ENCODE data around the gene NPAS3. TPM values are rescaled to one million over a fixed set of nuclear protein-coding genes. Genes with fewer than 3 reads are reported as not detected.

NPAS3 gene
- total and polyA plus RNA-seq, 4 experiments from 2014 or later, result not detected

GRCh38 chr14:33307691-33308251 is 369.1 kb downstream of the NPAS3 start:
- Mint-ChIP-seq H3K27me3 (no peaks in the 10 kb centered on the region), H3K4me1 (no peaks in the 10 kb centered on the region), H3K27ac (no peak overlapping the region), H3K36me3 (no peaks in the 10 kb centered on the region), H3K9me3 (peaks cover 0 to 5% (median 0%) of the 10 kb centered on the region in 8 donors), H3K4me3 (no peak overlapping the region)
- ChIA-PET CTCF (ENCODE audit: partially characterized antibody) (interaction anchor here (1.0 kb wide), 1 partner anchor 110 kb away, joined by 3 read pairs; no protein-coding TSS in a partner anchor), POLR2A (ENCODE audit: partially characterized antibody) (no interaction called here)
- Histone ChIP-seq H3K27ac (ENCODE audit: low read depth, low read length) (no peak overlapping the region), H3K4me1 (ENCODE audit: insufficient read depth, low read length) (no peaks in the 10 kb centered on the region), H3K36me3 (ENCODE audit: insufficient read depth, low read length) (no peaks in the 10 kb centered on the region), H3K9me3 (ENCODE audit: control insufficient read depth in 1 of 2, low read length in 2 of 2) (no peaks in the 10 kb centered on the region), H3K27me3 (ENCODE audit: insufficient read depth, low read length) (no peaks in the 10 kb centered on the region), H3K4me3 (ENCODE audit: low read length in 2 of 2) (no peak overlapping the region)
- no peak for DNase-seq
- intact Hi-C loops (cut with micrococcal nuclease), result no loop called here

- Mint-ChIP-seq H3K27me3 (no peaks in the 10 kb centered on the region), H3K4me3 (no peak overlapping the region), H3K9me3 (peaks cover 0 to 5% (median 0%) of the 10 kb centered on the region in 8 donors), H3K4me1 (no peaks in the 10 kb centered on the region), H3K27ac (no peak overlapping the region), H3K36me3 (no peaks in the 10 kb centered on the region)
- H3K27ac ChIP-seq (ENCODE audit: low read depth, low read length), result no peak overlapping the region
- no peaks in the 10 kb centered on the region for H3K4me1 ChIP-seq (ENCODE audit: insufficient read depth, low read length)
- DNase-seq, result no peak
- H3K36me3 ChIP-seq (ENCODE audit: insufficient read depth, low read length), result no peaks in the 10 kb centered on the region
- intact Hi-C loops (cut with micrococcal nuclease), result no loop called here
- no peaks in the 10 kb centered on the region for H3K27me3 ChIP-seq (ENCODE audit: insufficient read depth, low read length)
- CTCF ChIA-PET (ENCODE audit: partially characterized antibody), result no interaction called here
- H3K9me3 ChIP-seq (ENCODE audit: control insufficient read depth in 1 of 2, low read length in 2 of 2), result no peaks in the 10 kb centered on the region
- H3K4me3 ChIP-seq (ENCODE audit: low read length in 2 of 2), result no peak overlapping the region
- POLR2A ChIA-PET (ENCODE audit: partially characterized antibody), result no interaction called here
These were observed 370.4 kb downstream of the NPAS3 start for GRCh38 chr14:33309106-33309505.

- no peak overlapping the region for H3K4me3 Mint-ChIP-seq
- POLR2A ChIA-PET (ENCODE audit: partially characterized antibody), result no interaction called here
- no peaks in the 10 kb centered on the region for H3K27me3 ChIP-seq (ENCODE audit: insufficient read depth, low read length)
- peaks cover 0 to 7% (median 2%) of the 10 kb centered on the region in 8 donors for H3K9me3 Mint-ChIP-seq
- H3K4me1 Mint-ChIP-seq, result no peaks in the 10 kb centered on the region
- H3K27me3 Mint-ChIP-seq, result no peaks in the 10 kb centered on the region
- no peak overlapping the region for H3K4me3 ChIP-seq (ENCODE audit: low read length in 2 of 2)
- no peaks in the 10 kb centered on the region for H3K36me3 Mint-ChIP-seq
- H3K36me3 ChIP-seq (ENCODE audit: insufficient read depth, low read length), result no peaks in the 10 kb centered on the region
- H3K27ac Mint-ChIP-seq, result no peak overlapping the region
- no peak overlapping the region for H3K27ac ChIP-seq (ENCODE audit: low read depth, low read length)
- intact Hi-C loops (cut with micrococcal nuclease), result no loop called here
- H3K9me3 ChIP-seq (ENCODE audit: control insufficient read depth in 1 of 2, low read length in 2 of 2), result no peaks in the 10 kb centered on the region
- no peak for DNase-seq
- CTCF ChIA-PET (ENCODE audit: partially characterized antibody), result no interaction called here
- no peaks in the 10 kb centered on the region for H3K4me1 ChIP-seq (ENCODE audit: insufficient read depth, low read length)
These were observed 376.5 kb downstream of the NPAS3 start for GRCh38 chr14:33315217-33315616.

- H3K36me3 ChIP-seq (ENCODE audit: insufficient read depth, low read length), result no peaks in the 10 kb centered on the region
- no peak overlapping the region for H3K4me3 ChIP-seq (ENCODE audit: low read length in 2 of 2)
- DNase-seq, result no peak
- H3K4me1 ChIP-seq (ENCODE audit: insufficient read depth, low read length), result no peaks in the 10 kb centered on the region
- H3K27me3 ChIP-seq (ENCODE audit: insufficient read depth, low read length), result no peaks in the 10 kb centered on the region
- intact Hi-C loops (cut with micrococcal nuclease), result no loop called here
- POLR2A ChIA-PET (ENCODE audit: partially characterized antibody), result no interaction called here
- Mint-ChIP-seq H3K4me1 (no peaks in the 10 kb centered on the region), H3K27me3 (no peaks in the 10 kb centered on the region), H3K9me3 (peaks cover 0 to 7% (median 2%) of the 10 kb centered on the region in 8 donors), H3K27ac (no peak overlapping the region), H3K4me3 (no peak overlapping the region), H3K36me3 (no peaks in the 10 kb centered on the region)
- no peak overlapping the region for H3K27ac ChIP-seq (ENCODE audit: low read depth, low read length)
- no peaks in the 10 kb centered on the region for H3K9me3 ChIP-seq (ENCODE audit: control insufficient read depth in 1 of 2, low read length in 2 of 2)
- CTCF ChIA-PET (ENCODE audit: partially characterized antibody), result no interaction called here
These were observed 377.0 kb downstream of the NPAS3 start for GRCh38 chr14:33315721-33316120.

- CTCF ChIA-PET (ENCODE audit: partially characterized antibody), result no interaction called here
- Histone ChIP-seq H3K27me3 (ENCODE audit: insufficient read depth, low read length) (no peaks in the 10 kb centered on the region), H3K9me3 (ENCODE audit: control insufficient read depth in 1 of 2, low read length in 2 of 2) (no peaks in the 10 kb centered on the region), H3K4me3 (ENCODE audit: low read length in 2 of 2) (no peak overlapping the region), H3K36me3 (ENCODE audit: insufficient read depth, low read length) (no peaks in the 10 kb centered on the region), H3K27ac (ENCODE audit: low read depth, low read length) (no peak overlapping the region), H3K4me1 (ENCODE audit: insufficient read depth, low read length) (no peaks in the 10 kb centered on the region)
- intact Hi-C loops (cut with micrococcal nuclease), result no loop called here
- DNase-seq, result no peak
- POLR2A ChIA-PET (ENCODE audit: partially characterized antibody), result no interaction called here
- H3K4me3 Mint-ChIP-seq, result no peak overlapping the region
- H3K4me1 Mint-ChIP-seq, result no peaks in the 10 kb centered on the region
- peaks cover 0 to 6% (median 1%) of the 10 kb centered on the region in 8 donors for H3K9me3 Mint-ChIP-seq
- no peaks in the 10 kb centered on the region for H3K27me3 Mint-ChIP-seq
- no peaks in the 10 kb centered on the region for H3K36me3 Mint-ChIP-seq
- no peak overlapping the region for H3K27ac Mint-ChIP-seq
These were observed 379.0 kb downstream of the NPAS3 start for GRCh38 chr14:33317675-33318074.

GRCh38 chr14:33323979-33324378 is 385.3 kb downstream of the NPAS3 start:
- no peaks in the 10 kb centered on the region for H3K4me1 ChIP-seq (ENCODE audit: insufficient read depth, low read length)
- H3K4me1 Mint-ChIP-seq, result no peaks in the 10 kb centered on the region
- peaks cover 0 to 5% (median 0%) of the 10 kb centered on the region in 8 donors for H3K9me3 Mint-ChIP-seq
- no peaks in the 10 kb centered on the region for H3K9me3 ChIP-seq (ENCODE audit: control insufficient read depth in 1 of 2, low read length in 2 of 2)
- H3K27me3 ChIP-seq (ENCODE audit: insufficient read depth, low read length), result no peaks in the 10 kb centered on the region
- intact Hi-C loops (cut with micrococcal nuclease), result no loop called here
- no peak overlapping the region for H3K4me3 Mint-ChIP-seq
- H3K36me3 ChIP-seq (ENCODE audit: insufficient read depth, low read length), result no peaks in the 10 kb centered on the region
- H3K4me3 ChIP-seq (ENCODE audit: low read length in 2 of 2), result no peak overlapping the region
- no peaks in the 10 kb centered on the region for H3K36me3 Mint-ChIP-seq
- CTCF ChIA-PET (ENCODE audit: partially characterized antibody), result interaction anchor here (1.1 kb wide), 1 partner anchor 11 kb away, joined by 6 read pairs; no protein-coding TSS in a partner anchor
- no peak overlapping the region for H3K27ac ChIP-seq (ENCODE audit: low read depth, low read length)
- DNase-seq, result no peak
- POLR2A ChIA-PET (ENCODE audit: partially characterized antibody), result no interaction called here
- no peaks in the 10 kb centered on the region for H3K27me3 Mint-ChIP-seq
- H3K27ac Mint-ChIP-seq, result no peak overlapping the region

- intact Hi-C loops (cut with micrococcal nuclease), result no loop called here
- Mint-ChIP-seq H3K4me1 (no peaks in the 10 kb centered on the region), H3K4me3 (no peak overlapping the region), H3K27ac (no peak overlapping the region), H3K36me3 (no peaks in the 10 kb centered on the region), H3K27me3 (no peaks in the 10 kb centered on the region), H3K9me3 (peaks cover 0 to 9% (median 2%) of the 10 kb centered on the region in 8 donors)
- Histone ChIP-seq H3K27me3 (ENCODE audit: insufficient read depth, low read length) (no peaks in the 10 kb centered on the region), H3K27ac (ENCODE audit: low read depth, low read length) (no peak overlapping the region), H3K4me3 (ENCODE audit: low read length in 2 of 2) (no peak overlapping the region), H3K36me3 (ENCODE audit: insufficient read depth, low read length) (no peaks in the 10 kb centered on the region), H3K9me3 (ENCODE audit: control insufficient read depth in 1 of 2, low read length in 2 of 2) (no peaks in the 10 kb centered on the region), H3K4me1 (ENCODE audit: insufficient read depth, low read length) (no peaks in the 10 kb centered on the region)
- ChIA-PET POLR2A (ENCODE audit: partially characterized antibody) (no interaction called here), CTCF (ENCODE audit: partially characterized antibody) (no interaction called here)
- DNase-seq, result no peak
These were observed 392.7 kb downstream of the NPAS3 start for GRCh38 chr14:33331176-33331949.

Measured in CD4-positive, alpha-beta memory T cell (primary cell).